ENCODE results near the gene GPS2. TPM values are rescaled to one million over a fixed set of nuclear protein-coding genes. Genes with fewer than 3 reads are reported as not detected.

The GPS2 gene
- total and polyA plus RNA-seq, 7 experiments from 2014 or later = 72.6 to 145 (median 107) TPM

GRCh38 chr17:7315570-7316235 is 543 bp upstream of the GPS2 start:
- ChIA-PET POLR2A (interaction anchor here (0.6 to 11.5 kb wide), 14 partner anchors 10 to 299 kb away, joined by 3 to 336 read pairs (median 3); partner anchors contain the start of genes ACAP1, FXR2, MPDU1 and NEURL4), CTCF (interaction anchor here (1.4 to 1.5 kb wide), 2 partner anchors 10 to 17 kb away, joined by 3 to 5 read pairs; no protein-coding TSS in a partner anchor)
- H3K27ac ChIP-seq (ENCODE audit: low read depth, low read length) = peak overlapping the region; percentile 87
- peaks cover 7 to 43% (median 20%) of the 10 kb centered on the region in 5 donors for H3K36me3 Mint-ChIP-seq
- H3K9me3 ChIP-seq (ENCODE audit: control insufficient read depth in 2 of 3, low read length in 3 of 3) = no peaks in the 10 kb centered on the region
- peak overlapping the region; percentile 85 for H3K4me3 ChIP-seq (ENCODE audit: low read length)
- H3K4me1 ChIP-seq (ENCODE audit: control insufficient read depth in 2 of 2, insufficient read depth in 2 of 2, low read length in 2 of 2) = peaks cover 22 to 27% of the 10 kb centered on the region in 2 donors
- intact Hi-C loops (cut with micrococcal nuclease) = loop anchor here (1.0 to 2.0 kb wide), 4 partner anchors 8 to 89 kb away; partner anchors contain the start of genes EIF5A (in 2 of the 2), NEURL4 (in 2 of the 2) and TMEM256 (in 1 of the 2)
- no peaks in the 10 kb centered on the region for H3K27me3 Mint-ChIP-seq
- peaks cover 24 to 64% (median 36%) of the 10 kb centered on the region in 3 experiments for H3K36me3 ChIP-seq (ENCODE audit: control insufficient read depth in 2 of 3, insufficient read depth in 3 of 3, low read length in 3 of 3)
- peak overlapping the region; percentile 85 to 96 (median 90) for H3K4me3 Mint-ChIP-seq
- peak overlapping the region; percentile 85 to 97 (median 95) for H3K27ac Mint-ChIP-seq
- DNase-seq (no peak), ATAC-seq (no peak)
- H3K9me3 Mint-ChIP-seq = peaks cover 0 to 5% (median 0%) of the 10 kb centered on the region in 11 donors
- peaks cover 29 to 55% (median 47%) of the 10 kb centered on the region in 7 donors for H3K4me1 Mint-ChIP-seq
- H3K27me3 ChIP-seq (ENCODE audit: control insufficient read depth in 2 of 2, insufficient read depth in 2 of 2, low read length in 2 of 2) = no peaks in the 10 kb centered on the region

GRCh38 chr17:7313890-7314718 is 1.1 kb downstream of the GPS2 start:
- Histone ChIP-seq H3K9me3 (ENCODE audit: control insufficient read depth in 2 of 3, low read length in 3 of 3) (no peaks in the 10 kb centered on the region), H3K27ac (ENCODE audit: low read depth, low read length) (peak overlapping the region; percentile 87), H3K27me3 (ENCODE audit: control insufficient read depth in 2 of 2, insufficient read depth in 2 of 2, low read length in 2 of 2) (no peaks in the 10 kb centered on the region), H3K4me1 (ENCODE audit: control insufficient read depth in 2 of 2, insufficient read depth in 2 of 2, low read length in 2 of 2) (peaks cover 38 to 43% of the 10 kb centered on the region in 2 donors), H3K4me3 (ENCODE audit: low read length) (peak overlapping the region; percentile 85), H3K36me3 (ENCODE audit: control insufficient read depth in 2 of 3, insufficient read depth in 3 of 3, low read length in 3 of 3) (peaks cover 37 to 71% (median 45%) of the 10 kb centered on the region in 3 experiments)
- peak overlapping the region; percentile 67 to 96 (median 90) for H3K27ac Mint-ChIP-seq
- DNase-seq (no peak), ATAC-seq (no peak)
- peaks cover 0 to 7% (median 0%) of the 10 kb centered on the region in 11 donors for H3K9me3 Mint-ChIP-seq
- no peaks in the 10 kb centered on the region for H3K27me3 Mint-ChIP-seq
- peaks cover 43 to 71% (median 63%) of the 10 kb centered on the region in 7 donors for H3K4me1 Mint-ChIP-seq
- ChIA-PET POLR2A (interaction anchor here (0.9 to 11.5 kb wide), 9 partner anchors 10 to 270 kb away, joined by 3 to 336 read pairs (median 5); partner anchors contain the start of genes ACAP1, MPDU1, NEURL4 and SLC2A4), CTCF (interaction anchor here (0.7 to 1.9 kb wide), 4 partner anchors 15 to 132 kb away, joined by 3 to 4 read pairs (median 4); partner anchors contain the start of genes ACAP1 and NEURL4)
- peaks cover 14 to 59% (median 36%) of the 10 kb centered on the region in 5 donors for H3K36me3 Mint-ChIP-seq
- intact Hi-C loops (cut with micrococcal nuclease) = loop anchor here (2.0 kb wide), 2 partner anchors 37 to 91 kb away; partner anchors contain the start of gene TMEM256 (in 1 of the 2)
- H3K4me3 Mint-ChIP-seq = peak overlapping the region; percentile 76 to 96 (median 86)

- no peaks in the 10 kb centered on the region for H3K9me3 ChIP-seq (ENCODE audit: control insufficient read depth in 2 of 3, low read length in 3 of 3)
- DNase-seq (no peak), ATAC-seq (no peak)
- H3K9me3 Mint-ChIP-seq = peaks cover 0 to 7% (median 0%) of the 10 kb centered on the region in 11 donors
- peaks cover 46 to 77% (median 68%) of the 10 kb centered on the region in 7 donors for H3K4me1 Mint-ChIP-seq
- H3K36me3 ChIP-seq (ENCODE audit: control insufficient read depth in 2 of 3, insufficient read depth in 3 of 3, low read length in 3 of 3) = peaks cover 37 to 66% (median 45%) of the 10 kb centered on the region in 3 experiments
- peaks cover 14 to 58% (median 44%) of the 10 kb centered on the region in 5 donors for H3K36me3 Mint-ChIP-seq
- H3K4me3 Mint-ChIP-seq = peak overlapping the region; percentile 13 to 96 (median 84)
- peaks cover 39 to 44% of the 10 kb centered on the region in 2 donors for H3K4me1 ChIP-seq (ENCODE audit: control insufficient read depth in 2 of 2, insufficient read depth in 2 of 2, low read length in 2 of 2)
- H3K4me3 ChIP-seq (ENCODE audit: low read length) = no peak overlapping the region
- H3K27me3 Mint-ChIP-seq = peaks cover 0 to 3% (median 0%) of the 10 kb centered on the region in 5 donors
- H3K27me3 ChIP-seq (ENCODE audit: control insufficient read depth in 2 of 2, insufficient read depth in 2 of 2, low read length in 2 of 2) = no peaks in the 10 kb centered on the region
- peak overlapping the region; percentile 87 for H3K27ac ChIP-seq (ENCODE audit: low read depth, low read length)
- ChIA-PET CTCF (interaction anchor here (0.7 to 1.9 kb wide), 6 partner anchors 16 to 133 kb away, joined by 3 to 7 read pairs (median 4); partner anchors contain the start of genes ACAP1 and NEURL4), POLR2A (interaction anchor here (0.8 to 11.5 kb wide), 8 partner anchors 9 to 71 kb away, joined by 3 to 336 read pairs (median 5); partner anchors contain the start of genes ACAP1, CTDNEP1, NEURL4 and SLC2A4)
- peak overlapping the region; percentile 46 to 96 (median 90) for H3K27ac Mint-ChIP-seq
- intact Hi-C loops (cut with micrococcal nuclease) = no loop called here
Observed at GRCh38 chr17:7313088-7313889, 1.9 kb downstream of the GPS2 start.

GRCh38 chr17:7312432-7313087 is 2.6 kb downstream of the GPS2 start:
- ATAC-seq (no peak), DNase-seq (no peak)
- no peak overlapping the region for H3K4me3 ChIP-seq (ENCODE audit: low read length)
- no peaks in the 10 kb centered on the region for H3K27me3 ChIP-seq (ENCODE audit: control insufficient read depth in 2 of 2, insufficient read depth in 2 of 2, low read length in 2 of 2)
- Mint-ChIP-seq H3K36me3 (peaks cover 14 to 54% (median 44%) of the 10 kb centered on the region in 5 donors), H3K9me3 (peaks cover 0 to 7% (median 0%) of the 10 kb centered on the region in 11 donors), H3K4me1 (peaks cover 46 to 77% (median 67%) of the 10 kb centered on the region in 7 donors), H3K4me3 (peak overlapping the region in 9 of 10 donors; percentile 14 to 89 (median 69)), H3K27me3 (peaks cover 0 to 3% (median 0%) of the 10 kb centered on the region in 5 donors), H3K27ac (peak overlapping the region; percentile 31 to 96 (median 89))
- peaks cover 39 to 44% of the 10 kb centered on the region in 2 donors for H3K4me1 ChIP-seq (ENCODE audit: control insufficient read depth in 2 of 2, insufficient read depth in 2 of 2, low read length in 2 of 2)
- no peaks in the 10 kb centered on the region for H3K9me3 ChIP-seq (ENCODE audit: control insufficient read depth in 2 of 3, low read length in 3 of 3)
- peaks cover 37 to 63% (median 45%) of the 10 kb centered on the region in 3 experiments for H3K36me3 ChIP-seq (ENCODE audit: control insufficient read depth in 2 of 3, insufficient read depth in 3 of 3, low read length in 3 of 3)
- intact Hi-C loops (cut with micrococcal nuclease) = no loop called here
- peak overlapping the region; percentile 87 for H3K27ac ChIP-seq (ENCODE audit: low read depth, low read length)
- POLR2A ChIA-PET = interaction anchor here (0.8 to 11.5 kb wide), 6 partner anchors 8 to 82 kb away, joined by 3 to 336 read pairs (median 3); partner anchors contain the start of genes ACAP1, CTDNEP1, NEURL4 and PLSCR3
- CTCF ChIA-PET = interaction anchor here (1.0 to 1.9 kb wide), 3 partner anchors 17 to 32 kb away, joined by 3 to 7 read pairs (median 4); partner anchors contain the start of genes ACAP1 and NEURL4

GRCh38 chr17:7311110-7311705 is 4.0 kb downstream of the GPS2 start:
- peaks cover 37 to 56% (median 45%) of the 10 kb centered on the region in 3 experiments for H3K36me3 ChIP-seq (ENCODE audit: control insufficient read depth in 2 of 3, insufficient read depth in 3 of 3, low read length in 3 of 3)
- H3K36me3 Mint-ChIP-seq = peaks cover 14 to 50% (median 43%) of the 10 kb centered on the region in 5 donors
- peak overlapping the region in 9 of 10 donors; percentile 52 to 99 (median 94) for H3K4me3 Mint-ChIP-seq
- peaks cover 39 to 44% of the 10 kb centered on the region in 2 donors for H3K4me1 ChIP-seq (ENCODE audit: control insufficient read depth in 2 of 2, insufficient read depth in 2 of 2, low read length in 2 of 2)
- H3K4me3 ChIP-seq (ENCODE audit: low read length) = no peak overlapping the region
- peaks cover 46 to 74% (median 67%) of the 10 kb centered on the region in 7 donors for H3K4me1 Mint-ChIP-seq
- intact Hi-C loops (cut with micrococcal nuclease) = no loop called here
- H3K9me3 Mint-ChIP-seq = peaks cover 0 to 7% (median 0%) of the 10 kb centered on the region in 11 donors
- peak overlapping the region; percentile 84 to 99 (median 94) for H3K27ac Mint-ChIP-seq
- ChIA-PET POLR2A (interaction anchor here (0.8 to 11.5 kb wide), 5 partner anchors 19 to 83 kb away, joined by 3 to 336 read pairs (median 3); partner anchors contain the start of genes ACAP1, NEURL4 and PLSCR3), CTCF (interaction anchor here (1.8 kb wide), 1 partner anchor 18 kb away, joined by 7 read pairs; the partner anchor contains the start of gene NEURL4)
- H3K27me3 ChIP-seq (ENCODE audit: control insufficient read depth in 2 of 2, insufficient read depth in 2 of 2, low read length in 2 of 2) = no peaks in the 10 kb centered on the region
- peaks cover 0 to 8% (median 0%) of the 10 kb centered on the region in 5 donors for H3K27me3 Mint-ChIP-seq
- no peaks in the 10 kb centered on the region for H3K9me3 ChIP-seq (ENCODE audit: control insufficient read depth in 2 of 3, low read length in 3 of 3)
- ATAC-seq (no peak), DNase-seq (no peak)
- peak overlapping the region; percentile 100 for H3K27ac ChIP-seq (ENCODE audit: low read depth, low read length)

Data from naive thymus-derived CD4-positive, alpha-beta T cell (primary cell).